Fibroblast of lung (primary cell): ENCODE data around the gene SLAMF1.

Source experiments
- EZH2 ChIP-seq: IDR thresholded peaks from 2 replicates; pipeline ENCODE4 v1.5.1; 2012; ENCODE audit warnings: low read length, control low read depth, mild to moderate bottlenecking; ENCODE audit errors: missing control alignments
- TF ChIP-seq, protein P1 (sequence below), 2 donors: IDR thresholded peaks in 1 of 2; conservative IDR thresholded peaks in 1 of 2; 1 replicate in 1 of 2; 2 replicates in 1 of 2; pipeline ENCODE4 v1.5.1; 2011 to 2012; ENCODE audit warnings: low read length in 2 of 2, control low read depth in 1 of 2, inconsistent platforms in 1 of 2, low read depth in 1 of 2, mild to moderate bottlenecking in 1 of 2

DNA sequence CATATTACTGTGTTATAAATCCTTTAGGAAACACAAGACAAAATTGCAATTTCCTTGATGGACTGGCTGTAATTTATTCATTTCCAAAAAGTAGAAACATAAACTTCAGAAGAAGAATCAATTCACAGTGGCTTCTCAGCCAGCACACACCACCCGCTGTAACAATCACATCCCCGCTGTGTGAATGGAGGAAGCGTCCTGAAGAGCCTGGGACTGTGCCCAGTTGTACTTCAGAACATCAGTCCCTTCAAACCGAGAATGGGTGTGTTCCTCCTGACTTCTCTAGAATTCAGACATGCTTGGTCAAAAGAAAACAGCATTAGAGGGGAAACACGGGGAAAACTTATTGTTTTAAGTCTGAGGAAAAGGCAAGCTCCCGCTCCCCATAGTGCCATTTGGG is 38.8 kb downstream of the SLAMF1 start:
- TF ChIP-seq, protein P1, sequence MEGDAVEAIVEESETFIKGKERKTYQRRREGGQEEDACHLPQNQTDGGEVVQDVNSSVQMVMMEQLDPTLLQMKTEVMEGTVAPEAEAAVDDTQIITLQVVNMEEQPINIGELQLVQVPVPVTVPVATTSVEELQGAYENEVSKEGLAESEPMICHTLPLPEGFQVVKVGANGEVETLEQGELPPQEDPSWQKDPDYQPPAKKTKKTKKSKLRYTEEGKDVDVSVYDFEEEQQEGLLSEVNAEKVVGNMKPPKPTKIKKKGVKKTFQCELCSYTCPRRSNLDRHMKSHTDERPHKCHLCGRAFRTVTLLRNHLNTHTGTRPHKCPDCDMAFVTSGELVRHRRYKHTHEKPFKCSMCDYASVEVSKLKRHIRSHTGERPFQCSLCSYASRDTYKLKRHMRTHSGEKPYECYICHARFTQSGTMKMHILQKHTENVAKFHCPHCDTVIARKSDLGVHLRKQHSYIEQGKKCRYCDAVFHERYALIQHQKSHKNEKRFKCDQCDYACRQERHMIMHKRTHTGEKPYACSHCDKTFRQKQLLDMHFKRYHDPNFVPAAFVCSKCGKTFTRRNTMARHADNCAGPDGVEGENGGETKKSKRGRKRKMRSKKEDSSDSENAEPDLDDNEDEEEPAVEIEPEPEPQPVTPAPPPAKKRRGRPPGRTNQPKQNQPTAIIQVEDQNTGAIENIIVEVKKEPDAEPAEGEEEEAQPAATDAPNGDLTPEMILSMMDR (conservative IDR thresholded peaks at IDR 0.05 in 1 of 2, IDR thresholded peaks at IDR 0.05 in 1 of 2; ENCODE audit: low read depth in 1 of 2, low read length in 2 of 2), result no peak
- TF ChIP-seq EZH2, result no peak
